GM21737 (cell line): ENCODE data around the gene ESYT2.

Experiments
- ATAC-seq: cut with Tn5 transposase; IDR thresholded peaks from one replicate; pipeline ENCODE4 v1.9.1; 2021; ENCODE audit warnings: mild to moderate bottlenecking, moderate library complexity; ENCODE audit not compliant: unreplicated experiment

ESYT2 gene

GRCh38 chr7:158804335-158804734 is 25.0 kb downstream of the ESYT2 start:
- no peak for ATAC-seq

GRCh38 chr7:158803367-158803969 is 25.8 kb downstream of the ESYT2 start:
- ATAC-seq = no peak

GRCh38 chr7:158802535-158803366 is 26.6 kb downstream of the ESYT2 start:
- no peak for ATAC-seq

- ATAC-seq = no peak
Observed at GRCh38 chr7:158798741-158799140, 30.6 kb downstream of the ESYT2 start.

GRCh38 chr7:158796667-158797066 is 32.6 kb downstream of the ESYT2 start:
- ATAC-seq = no peak

GRCh38 chr7:158795272-158795671 is 34.0 kb downstream of the ESYT2 start:
- ATAC-seq = no peak

- ATAC-seq = no peak
Observed at GRCh38 chr7:158791107-158791506, 38.2 kb downstream of the ESYT2 start.

- no peak for ATAC-seq
Observed at GRCh38 chr7:158789842-158790241, 39.5 kb downstream of the ESYT2 start.

- no peak for ATAC-seq
Observed at GRCh38 chr7:158786898-158787297, 42.4 kb downstream of the ESYT2 start.

- no peak for ATAC-seq
Observed at GRCh38 chr7:158784270-158784669, 45.0 kb downstream of the ESYT2 start.

- no peak for ATAC-seq
Observed at GRCh38 chr7:158783595-158783994, 45.7 kb downstream of the ESYT2 start.

- ATAC-seq = no peak
Observed at GRCh38 chr7:158782761-158783401, 46.4 kb downstream of the ESYT2 start.

GRCh38 chr7:158781974-158782664 is 47.2 kb downstream of the ESYT2 start:
- no peak for ATAC-seq

- no peak for ATAC-seq
Observed at GRCh38 chr7:158781217-158781973, 47.9 kb downstream of the ESYT2 start.

- no peak for ATAC-seq
Observed at GRCh38 chr7:158779061-158780000, 50.0 kb downstream of the ESYT2 start.

- no peak for ATAC-seq
Observed at GRCh38 chr7:158778471-158778870, 50.8 kb downstream of the ESYT2 start.

GRCh38 chr7:158777793-158778192 is 51.5 kb downstream of the ESYT2 start:
- ATAC-seq = no peak

GRCh38 chr7:158776474-158776873 is 52.8 kb downstream of the ESYT2 start:
- ATAC-seq = no peak

- ATAC-seq = no peak
Observed at GRCh38 chr7:158774952-158775351, 54.4 kb downstream of the ESYT2 start.

GRCh38 chr7:158772916-158773315 is 56.4 kb downstream of the ESYT2 start:
- no peak for ATAC-seq
